ENCODE results near the gene C9. TPM values are rescaled to one million over a fixed set of nuclear protein-coding genes. Genes with fewer than 3 reads are reported as not detected.
A peak's percentile ranks its signal among the peaks of the same experiment; 100 is the strongest.

The C9 gene
- total and polyA plus RNA-seq, 2 of the 4 experiments (the other 2 are of a cell fraction), result not detected

GRCh38 chr5:39399135-39400036, 35.1 kb upstream of the C9 start:
- ChIA-PET CTCF (interaction anchor here (0.7 to 2.0 kb wide), 3 partner anchors 25 to 148 kb away, joined by 3 to 6 read pairs (median 3); partner anchors contain the start of gene DAB2), POLR2A (ENCODE audit: unreplicated experiment) (interaction anchor here (1.0 to 1.5 kb wide), 2 partner anchors 24 to 25 kb away, joined by 3 to 8 read pairs; partner anchors contain the start of gene DAB2)
- no peaks in the 10 kb centered on the region for H3K9me3 ChIP-seq (ENCODE audit: control insufficient read depth, insufficient read depth, low read length)
- peak overlapping the region; percentile 82; the same call in 1 of the 2 replicates for H3K4me2 ChIP-seq (ENCODE audit: low read depth, low read length)
- peak overlapping the region; percentile 96 for H2BK15ac ChIP-seq (ENCODE audit: low read depth, low read length)
- H3K23ac ChIP-seq (ENCODE audit: low read depth, low read length), result peak overlapping the region; percentile 84
- H3K27ac ChIP-seq (ENCODE audit: insufficient read depth, low read length), result peak overlapping the region; percentile 75; the same call in 1 of the 2 replicates
- peak overlapping the region; percentile 64 for H4K91ac ChIP-seq (ENCODE audit: insufficient read depth, low read depth, low read length)
- peak overlapping the region; percentile 81 for H4K5ac ChIP-seq (ENCODE audit: low read depth, low read length)
- peaks cover 11% of the 10 kb centered on the region for H3K9me1 ChIP-seq (ENCODE audit: insufficient read depth, low read length)
- H4K20me1 ChIP-seq (ENCODE audit: insufficient read depth, low read length), result peaks cover 13% of the 10 kb centered on the region; the same call in 1 of the 2 replicates
- dilution Hi-C loops (cut with HindIII; ENCODE audit: low sequenced_read_pairs, unreplicated experiment) (no loop called here), in situ Hi-C loops (cut with MboI; ENCODE audit: low sequenced_read_pairs) (loop anchor here (25.0 kb wide), 2 partner anchors 363 to 1363 kb away; partner anchors contain the start of gene TTC33), intact Hi-C loops (cut with micrococcal nuclease) (loop anchor here (1.0 to 5.0 kb wide), 2 partner anchors 26 to 148 kb away; no protein-coding TSS in a partner anchor)
- no peaks in the 10 kb centered on the region for H3K27me3 ChIP-seq (ENCODE audit: control insufficient read depth, insufficient read depth, low read length)
- peak overlapping the region; percentile 85 for H3K14ac ChIP-seq (replicated peaks; ENCODE audit: low read depth, low read length)
- H3K4ac ChIP-seq (ENCODE audit: low read depth, low read length), result peak overlapping the region; percentile 85
- DNase-seq, result peak; percentile 98
- peak; percentile 71 for ATAC-seq (ENCODE audit: low read depth)
- peak overlapping the region; percentile 93 for H2BK20ac ChIP-seq (ENCODE audit: low read depth, low read length)
- peaks cover 38% of the 10 kb centered on the region for H3K4me1 ChIP-seq (ENCODE audit: control insufficient read depth, insufficient read depth, low read length)
- peak overlapping the region; percentile 97 for H3K18ac ChIP-seq (ENCODE audit: low read depth, low read length)
- WGBS, 2 experiments (ENCODE audit: extremely low coverage in 2 of 2, insufficient read length in 1 of 2), result no CpG with 5 or more reads among the region's 1 CpG
- H2AK5ac ChIP-seq (ENCODE audit: low read depth, low read length), result peak overlapping the region; percentile 59; the same call in 1 of the 2 replicates
- no TSS peak for BruUV-seq (replicated peaks)
- H3K9ac ChIP-seq (ENCODE audit: low read depth, low read length), result peak overlapping the region; percentile 56; the same call in 1 of the 2 replicates
- no peak overlapping the region for H2AFZ ChIP-seq (replicated peaks; ENCODE audit: low read length, poor library complexity)
- peak overlapping the region; percentile 69 for H3K56ac ChIP-seq (ENCODE audit: extremely low read depth, insufficient read depth, low read length)
- TF ChIP-seq CHD1 (IDR thresholded peaks at IDR 0.05; ENCODE audit: low read depth, low read length), result no peak
- TF ChIP-seq RAD21 (IDR thresholded peaks at IDR 0.05; ENCODE audit: low read length), result 0 out of 2 replicates have a peak, but pooled peaks have one; percentile 7
- TF ChIP-seq MAZ (IDR thresholded peaks at IDR 0.05; ENCODE audit: borderline replicate concordance, low read depth, low read length), result no peak
- TF ChIP-seq NFE2L2 (IDR thresholded peaks at IDR 0.05; ENCODE audit: low read depth, low read length), result peak; percentile 92
- peak; percentile 99 for TF ChIP-seq CEBPB (IDR thresholded peaks at IDR 0.05; ENCODE audit: low read depth, low read length)
- TF ChIP-seq USF2 (IDR thresholded peaks at IDR 0.05; ENCODE audit: low read depth, low read length), result peak; percentile 38
- TF ChIP-seq RCOR1 (IDR thresholded peaks at IDR 0.05; ENCODE audit: insufficient replicate concordance, low read length), result peak; percentile 49
- peak; percentile 67 for TF ChIP-seq MAFK (IDR thresholded peaks at IDR 0.05; ENCODE audit: low read depth, low read length)
- peak; percentile 99 for TF ChIP-seq FOS (IDR thresholded peaks at IDR 0.05; ENCODE audit: low read depth, low read length)
- peak; percentile 67; the same call in 1 of the 2 replicates for TF ChIP-seq BHLHE40 (IDR thresholded peaks at IDR 0.05; ENCODE audit: low read depth, low read length)
- TF ChIP-seq RFX5 (IDR thresholded peaks at IDR 0.05; ENCODE audit: low read depth, low read length), result no peak
- TF ChIP-seq, protein P1, sequence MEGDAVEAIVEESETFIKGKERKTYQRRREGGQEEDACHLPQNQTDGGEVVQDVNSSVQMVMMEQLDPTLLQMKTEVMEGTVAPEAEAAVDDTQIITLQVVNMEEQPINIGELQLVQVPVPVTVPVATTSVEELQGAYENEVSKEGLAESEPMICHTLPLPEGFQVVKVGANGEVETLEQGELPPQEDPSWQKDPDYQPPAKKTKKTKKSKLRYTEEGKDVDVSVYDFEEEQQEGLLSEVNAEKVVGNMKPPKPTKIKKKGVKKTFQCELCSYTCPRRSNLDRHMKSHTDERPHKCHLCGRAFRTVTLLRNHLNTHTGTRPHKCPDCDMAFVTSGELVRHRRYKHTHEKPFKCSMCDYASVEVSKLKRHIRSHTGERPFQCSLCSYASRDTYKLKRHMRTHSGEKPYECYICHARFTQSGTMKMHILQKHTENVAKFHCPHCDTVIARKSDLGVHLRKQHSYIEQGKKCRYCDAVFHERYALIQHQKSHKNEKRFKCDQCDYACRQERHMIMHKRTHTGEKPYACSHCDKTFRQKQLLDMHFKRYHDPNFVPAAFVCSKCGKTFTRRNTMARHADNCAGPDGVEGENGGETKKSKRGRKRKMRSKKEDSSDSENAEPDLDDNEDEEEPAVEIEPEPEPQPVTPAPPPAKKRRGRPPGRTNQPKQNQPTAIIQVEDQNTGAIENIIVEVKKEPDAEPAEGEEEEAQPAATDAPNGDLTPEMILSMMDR (conservative IDR thresholded peaks at IDR 0.05; ENCODE audit: low read depth, low read length), result no peak
- no peak overlapping the region for H3K4me3 ChIP-seq (ENCODE audit: insufficient read depth, low read depth, low read length)
- H3K36me3 ChIP-seq (ENCODE audit: control insufficient read depth, insufficient read depth, low read length), result peaks cover 16% of the 10 kb centered on the region
- peak overlapping the region; percentile 57 to 70 for H4K8ac ChIP-seq (ENCODE audit: low read depth in 2 of 2, low read length in 2 of 2)
- H2BK5ac ChIP-seq (ENCODE audit: low read depth, low read length, poor library complexity, severe bottlenecking), result peak overlapping the region; percentile 98
- H3K79me1 ChIP-seq (ENCODE audit: low read depth in 1 of 2, low read length in 2 of 2), result peaks cover 23 to 68% of the 10 kb centered on the region in 2 experiments
- H2BK120ac ChIP-seq (ENCODE audit: low read depth, low read length), result peak overlapping the region; percentile 94
- H2AK9ac ChIP-seq (replicated peaks; ENCODE audit: low read depth, low read length, poor library complexity), result no peak overlapping the region
